ENCODE results near the gene CRYL1. TPM values are rescaled to one million over a fixed set of nuclear protein-coding genes. Genes with fewer than 3 reads are reported as not detected.

CRYL1 gene
- total RNA-seq, 1 donor from 2014 or later = 3.6 TPM

- H3K27me3 Mint-ChIP-seq (ENCODE audit: insufficient read depth, low read depth) = no peaks in the 10 kb centered on the region
- H3K36me3 ChIP-seq = no peaks in the 10 kb centered on the region
- no peak overlapping the region for H3K27ac ChIP-seq
- no peak for DNase-seq (ENCODE audit: low spot score)
- TF ChIP-seq EZH2phosphoT487 (IDR thresholded peaks at IDR 0.05) = no peak
- no peak for TF ChIP-seq EZH2 (IDR thresholded peaks at IDR 0.05)
- no peak for TF ChIP-seq CTCF (IDR thresholded peaks at IDR 0.05)
- no peaks in the 10 kb centered on the region for H3F3A ChIP-seq (ENCODE audit: low read depth)
- H3K36me3 Mint-ChIP-seq = no peaks in the 10 kb centered on the region
- no peak overlapping the region for H3K4me2 ChIP-seq
- H2AFZ ChIP-seq (replicated peaks) = no peak overlapping the region
- H3K4me1 ChIP-seq = peaks cover 13% of the 10 kb centered on the region
- H3K9me3 ChIP-seq (ENCODE audit: low read depth) = no peaks in the 10 kb centered on the region
- no peaks in the 10 kb centered on the region for H3K27me3 ChIP-seq
- H3K27ac Mint-ChIP-seq = no peak overlapping the region
- no peaks in the 10 kb centered on the region for H3K9me3 Mint-ChIP-seq
- no peak overlapping the region for H3K4me3 ChIP-seq
- H3K79me2 ChIP-seq (ENCODE audit: low read depth) = no peaks in the 10 kb centered on the region
- H4K20me1 ChIP-seq (ENCODE audit: low read depth) = no peaks in the 10 kb centered on the region
- H3K4me3 Mint-ChIP-seq = no peak overlapping the region
- peaks cover 3% of the 10 kb centered on the region for H3K4me1 Mint-ChIP-seq
- H3K9ac ChIP-seq = no peak overlapping the region
Observed at GRCh38 chr13:20460761-20461160, 64.9 kb downstream of the CRYL1 start.

- Histone ChIP-seq H3F3A (ENCODE audit: low read depth) (no peaks in the 10 kb centered on the region), H3K36me3 (no peaks in the 10 kb centered on the region), H3K9ac (no peak overlapping the region), H3K4me2 (no peak overlapping the region), H3K9me3 (ENCODE audit: low read depth) (no peaks in the 10 kb centered on the region), H3K79me2 (ENCODE audit: low read depth) (no peaks in the 10 kb centered on the region), H3K4me1 (peaks cover 5% of the 10 kb centered on the region), H3K27me3 (no peaks in the 10 kb centered on the region), H2AFZ (replicated peaks) (no peak overlapping the region), H4K20me1 (ENCODE audit: low read depth) (no peaks in the 10 kb centered on the region), H3K27ac (no peak overlapping the region), H3K4me3 (no peak overlapping the region)
- H3K4me1 Mint-ChIP-seq = no peaks in the 10 kb centered on the region
- no peaks in the 10 kb centered on the region for H3K36me3 Mint-ChIP-seq
- no peaks in the 10 kb centered on the region for H3K27me3 Mint-ChIP-seq (ENCODE audit: insufficient read depth, low read depth)
- no peak for DNase-seq (ENCODE audit: low spot score)
- H3K9me3 Mint-ChIP-seq = no peaks in the 10 kb centered on the region
- no peak overlapping the region for H3K27ac Mint-ChIP-seq
- TF ChIP-seq EZH2 (IDR thresholded peaks at IDR 0.05) (no peak), CTCF (IDR thresholded peaks at IDR 0.05) (no peak), EZH2phosphoT487 (IDR thresholded peaks at IDR 0.05) (no peak)
- H3K4me3 Mint-ChIP-seq = no peak overlapping the region
Observed at GRCh38 chr13:20457670-20458069, 68.0 kb downstream of the CRYL1 start.

- Histone ChIP-seq H3K9ac (no peak overlapping the region), H3K9me3 (ENCODE audit: low read depth) (no peaks in the 10 kb centered on the region), H4K20me1 (ENCODE audit: low read depth) (no peaks in the 10 kb centered on the region), H3K4me1 (no peaks in the 10 kb centered on the region), H3K4me2 (no peak overlapping the region), H2AFZ (replicated peaks) (peak overlapping the region; percentile 63), H3K4me3 (no peak overlapping the region), H3F3A (ENCODE audit: low read depth) (no peaks in the 10 kb centered on the region), H3K79me2 (ENCODE audit: low read depth) (no peaks in the 10 kb centered on the region), H3K27ac (no peak overlapping the region), H3K36me3 (no peaks in the 10 kb centered on the region), H3K27me3 (no peaks in the 10 kb centered on the region)
- no peaks in the 10 kb centered on the region for H3K4me1 Mint-ChIP-seq
- no peak overlapping the region for H3K4me3 Mint-ChIP-seq
- no peak for TF ChIP-seq CTCF (IDR thresholded peaks at IDR 0.05)
- TF ChIP-seq EZH2phosphoT487 (IDR thresholded peaks at IDR 0.05) = no peak
- TF ChIP-seq EZH2 (IDR thresholded peaks at IDR 0.05) = no peak
- H3K36me3 Mint-ChIP-seq = no peaks in the 10 kb centered on the region
- no peak for DNase-seq (ENCODE audit: low spot score)
- no peak overlapping the region for H3K27ac Mint-ChIP-seq
- no peaks in the 10 kb centered on the region for H3K27me3 Mint-ChIP-seq (ENCODE audit: insufficient read depth, low read depth)
- no peaks in the 10 kb centered on the region for H3K9me3 Mint-ChIP-seq
Observed at GRCh38 chr13:20456737-20457136, 68.9 kb downstream of the CRYL1 start.

All from neural progenitor cell (in vitro differentiated cells).